GM18508 (cell line): ENCODE measurements around the gene SPEF2.

Experiments used
- ATAC-seq: cut with Tn5 transposase; IDR thresholded peaks from one replicate; pipeline ENCODE4 v1.9.1; 2021; ENCODE audit warnings: moderate number of reproducible peaks; ENCODE audit not compliant: insufficient read depth, unreplicated experiment

Gene SPEF2

DNA sequence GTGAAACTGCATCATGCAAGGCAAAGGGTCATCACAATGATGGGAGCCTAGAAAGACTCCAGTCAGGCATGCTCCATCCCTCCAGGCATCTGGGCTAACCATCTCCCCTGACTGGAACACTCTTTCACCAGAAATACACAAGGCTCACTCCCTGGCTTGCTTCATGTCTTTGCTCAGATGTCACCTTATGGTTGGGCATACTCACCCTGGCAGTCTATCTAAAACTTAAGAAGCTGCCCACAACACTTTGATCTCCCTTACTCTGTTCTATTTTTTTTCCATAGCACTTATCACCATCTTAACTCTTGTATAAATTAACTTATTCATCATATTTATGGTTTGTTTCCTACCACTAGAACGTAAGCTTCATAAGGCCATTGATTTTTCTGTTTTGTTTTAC lies 90.0 kb downstream of the SPEF2 start:
- ATAC-seq, result no peak

GRCh38 chr5:35709688-35710087 lies 92.0 kb downstream of the SPEF2 start:
- ATAC-seq, result no peak

DNA sequence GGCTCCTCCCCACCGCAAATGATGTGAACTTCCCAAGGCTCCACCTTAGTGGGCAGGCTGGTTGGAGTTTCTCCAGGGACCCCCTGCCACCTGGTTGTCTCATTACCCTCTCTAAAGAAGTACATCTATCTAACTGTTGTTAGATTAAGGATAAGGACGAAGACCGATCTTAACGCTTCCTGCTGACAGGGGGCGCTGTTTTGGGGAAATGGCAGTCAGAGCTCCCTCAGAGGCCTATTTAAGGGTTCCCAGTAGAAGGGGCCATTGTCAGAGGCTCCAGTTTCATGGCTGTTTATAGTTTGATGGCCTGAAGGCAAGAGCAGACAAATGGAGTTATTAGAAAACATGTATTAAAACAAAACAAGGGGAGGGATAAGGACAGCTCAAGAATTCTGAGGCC lies 100.1 kb downstream of the SPEF2 start:
- no peak for ATAC-seq

- ATAC-seq, result no peak
Observed at GRCh38 chr5:35735718-35736117, 118.1 kb downstream of the SPEF2 start.

DNA sequence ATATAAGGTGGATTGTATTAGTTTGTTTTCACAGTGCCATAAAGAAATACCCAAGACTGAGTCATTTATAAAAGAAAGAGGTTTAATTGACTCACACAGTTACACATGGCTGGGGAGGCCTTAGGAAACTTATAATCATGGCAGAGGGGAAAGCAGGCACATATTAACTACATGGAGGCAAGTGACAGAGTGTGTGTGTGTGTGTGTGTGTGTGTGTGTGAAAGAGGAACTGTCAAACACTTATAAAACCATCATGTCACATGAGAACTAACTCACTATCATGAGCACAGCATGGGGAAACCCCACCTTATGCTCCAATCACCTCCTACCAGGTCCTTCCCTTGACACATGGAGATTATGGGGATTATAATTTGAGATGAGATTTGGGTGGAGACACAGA lies 118.6 kb downstream of the SPEF2 start:
- ATAC-seq, result no peak

GRCh38 chr5:35741126-35741716 lies 123.6 kb downstream of the SPEF2 start:
- ATAC-seq, result no peak

GRCh38 chr5:35741971-35742370 lies 124.3 kb downstream of the SPEF2 start:
- no peak for ATAC-seq

DNA sequence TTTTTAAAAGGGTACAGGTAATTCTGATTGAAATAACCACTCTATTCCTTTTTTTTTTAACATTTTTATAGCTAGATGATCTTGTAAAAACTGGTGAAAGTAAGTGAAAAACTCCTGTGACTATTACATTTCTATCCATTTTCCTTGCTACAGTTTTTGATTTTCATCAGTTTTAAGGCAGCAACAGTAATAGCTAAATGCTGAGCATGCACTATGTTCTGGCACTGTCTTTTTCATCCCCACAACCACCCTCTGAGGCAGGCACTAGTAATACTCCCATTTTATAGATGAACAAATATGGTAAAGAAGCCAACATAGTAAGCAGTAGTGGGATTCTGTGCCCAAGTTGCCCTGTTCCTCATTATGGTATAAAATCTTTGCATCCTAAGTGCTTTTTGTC lies 126.0 kb downstream of the SPEF2 start:
- no peak for ATAC-seq

- ATAC-seq, result no peak
Observed at GRCh38 chr5:35745193-35745592, 127.5 kb downstream of the SPEF2 start.

GRCh38 chr5:35745660-35746059 lies 128.0 kb downstream of the SPEF2 start:
- no peak for ATAC-seq

DNA sequence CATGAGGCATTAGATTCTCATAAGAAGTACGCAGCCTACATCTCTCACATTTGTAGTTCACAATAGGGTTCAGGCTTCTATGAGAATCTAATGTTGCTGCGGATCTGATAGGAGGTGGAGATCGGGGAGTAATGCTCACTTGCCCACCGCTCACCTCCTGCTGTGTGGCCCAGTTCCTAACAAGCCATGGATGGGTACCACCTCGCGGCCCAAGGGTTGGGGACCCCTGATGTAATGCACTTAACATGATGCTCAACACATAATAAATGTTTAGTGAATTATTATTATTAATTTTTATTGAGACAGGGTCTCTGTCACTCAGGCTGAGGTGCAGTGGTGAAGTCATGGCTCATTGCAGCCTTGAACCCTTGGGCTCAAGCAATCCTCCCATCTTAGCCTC lies 134.3 kb downstream of the SPEF2 start:
- ATAC-seq, result no peak

- ATAC-seq, result no peak
Observed at GRCh38 chr5:35753500-35753899, 135.8 kb downstream of the SPEF2 start.

DNA sequence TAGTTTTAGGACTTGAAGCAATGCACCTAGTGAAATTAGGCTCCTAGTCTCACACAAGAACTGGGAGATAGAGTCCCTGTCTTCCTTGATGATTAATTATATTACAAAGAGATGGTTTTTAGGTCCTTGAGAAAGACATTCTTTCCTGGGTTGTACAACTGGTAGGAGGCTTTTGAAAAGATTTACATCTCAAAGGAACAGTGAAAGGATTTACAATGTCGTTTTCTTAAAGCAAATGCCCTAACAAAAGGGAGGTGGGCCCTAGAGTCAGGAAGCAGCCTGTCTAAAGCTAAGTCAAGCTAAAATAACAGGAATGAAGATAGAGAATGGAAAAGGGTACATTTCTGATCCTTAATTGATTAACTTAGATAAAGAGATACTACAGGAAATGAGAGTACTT lies 136.8 kb downstream of the SPEF2 start:
- no peak for ATAC-seq

DNA sequence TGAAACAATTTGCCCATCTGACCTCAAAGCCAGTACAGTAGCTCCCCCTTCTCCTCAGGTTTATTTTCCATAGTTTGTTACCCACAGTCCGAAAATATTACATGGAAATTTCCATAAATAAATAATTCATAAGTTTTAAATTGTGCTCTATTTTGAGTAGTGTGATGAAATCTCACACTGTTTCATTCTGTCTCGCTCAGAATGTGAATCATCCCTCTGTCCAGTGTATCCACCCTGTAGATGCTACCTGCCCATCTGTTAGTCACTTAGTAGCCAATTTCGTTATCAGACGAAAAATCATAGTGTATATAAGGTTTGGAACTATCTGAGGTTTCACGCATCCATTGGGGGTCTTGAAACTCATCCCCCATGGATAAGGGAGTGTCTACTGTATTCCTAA lies 138.3 kb downstream of the SPEF2 start:
- no peak for ATAC-seq

GRCh38 chr5:35758151-35758724 lies 140.6 kb downstream of the SPEF2 start:
- no peak for ATAC-seq

DNA sequence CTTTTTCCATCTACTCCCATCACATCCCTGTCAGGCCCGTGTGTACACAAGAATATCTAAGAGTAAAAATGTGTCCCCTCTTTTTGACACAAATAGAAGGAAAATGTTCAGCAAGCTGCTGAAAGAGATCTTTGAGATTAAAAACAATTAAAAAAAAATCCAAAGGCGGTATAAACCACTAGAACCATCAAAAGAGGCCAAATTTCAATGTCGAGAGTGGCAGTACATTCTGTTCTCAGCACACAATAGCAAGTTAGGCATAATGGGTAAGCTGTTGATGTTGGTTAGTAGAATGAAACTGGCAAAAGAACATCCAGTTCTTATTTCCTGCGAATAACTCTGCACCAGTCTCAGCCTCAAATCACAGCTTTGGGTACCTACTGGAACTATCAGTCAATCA lies 143.9 kb downstream of the SPEF2 start:
- no peak for ATAC-seq

- ATAC-seq, result no peak
Observed at GRCh38 chr5:35762368-35762767, 144.7 kb downstream of the SPEF2 start.

GRCh38 chr5:35765921-35766320 lies 148.3 kb downstream of the SPEF2 start:
- ATAC-seq, result no peak

DNA sequence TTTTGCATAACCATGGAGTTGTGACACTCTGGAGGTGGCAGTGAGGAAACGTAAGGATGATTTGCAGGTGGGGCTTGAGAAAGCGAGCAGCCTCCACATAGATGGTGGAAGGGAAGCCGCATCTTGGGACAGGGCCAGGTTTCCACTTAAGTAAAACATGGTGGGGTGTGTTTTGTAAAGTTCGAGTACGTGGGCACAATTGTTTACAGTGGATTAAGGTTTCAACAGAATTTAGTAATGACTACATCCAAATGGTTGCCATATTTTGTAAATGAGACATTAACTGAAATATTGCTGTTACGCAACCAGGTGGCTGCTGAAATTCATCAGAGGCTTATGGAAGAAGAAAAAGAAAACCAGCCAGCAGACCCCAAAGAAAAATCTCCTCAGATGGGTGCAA lies 153.6 kb downstream of the SPEF2 start:
- no peak for ATAC-seq

GRCh38 chr5:35771839-35772238 lies 154.2 kb downstream of the SPEF2 start:
- ATAC-seq, result no peak

DNA sequence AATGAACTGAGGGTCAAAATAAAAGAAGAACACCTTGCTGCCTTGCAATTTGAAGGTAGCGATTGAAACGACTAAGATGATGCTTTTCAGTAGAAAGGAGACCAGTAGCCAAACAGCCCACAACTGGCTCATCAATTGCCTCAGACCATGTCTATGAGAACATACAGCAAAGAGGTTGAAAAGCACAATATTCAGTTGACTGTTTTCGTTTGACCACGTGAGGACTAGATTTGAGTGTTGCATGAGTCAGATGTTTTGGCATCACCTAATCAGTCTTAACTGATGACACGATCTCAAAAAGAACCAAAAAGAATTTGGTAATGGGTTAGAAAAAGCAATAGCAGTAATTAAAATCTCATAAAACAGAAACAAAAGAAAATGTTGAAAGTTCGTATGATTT lies 156.3 kb downstream of the SPEF2 start:
- no peak for ATAC-seq

DNA sequence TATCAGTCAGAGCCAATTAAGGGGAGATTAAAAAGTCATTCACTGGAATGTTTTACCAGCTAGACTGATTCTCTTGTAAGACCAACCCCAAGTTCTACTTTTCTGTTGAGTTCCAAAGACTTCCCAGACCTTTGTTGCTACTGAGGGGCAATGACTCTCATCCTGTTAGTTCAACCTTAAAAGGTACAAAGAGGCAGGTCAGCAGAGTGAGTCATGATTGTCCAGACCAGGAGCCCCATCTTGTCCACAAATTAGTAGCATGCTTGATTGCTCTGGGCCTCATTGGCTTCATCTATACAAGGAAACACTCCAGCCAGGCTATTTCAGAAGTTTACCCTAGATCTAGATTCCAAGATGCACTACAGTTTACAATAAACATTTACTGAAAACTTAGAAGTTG lies 159.1 kb downstream of the SPEF2 start:
- ATAC-seq, result no peak
